Measurements from ENCODE around the gene PLEKHA5.
"Not testable (repeated sequence)": the region's sequence is repeated elsewhere in the genome, so short reads cannot be mapped to it uniquely, and the experiment has no call there.

The PLEKHA5 gene

GRCh38 chr12:19298836-19299605 is 169.5 kb downstream of the PLEKHA5 start:
- H3K4me1 Mint-ChIP-seq, result no peaks in the 10 kb centered on the region
- no peak for DNase-seq (ENCODE audit: low spot score in 2 of 2)
- no peak overlapping the region for H3K4me3 Mint-ChIP-seq
- no peaks in the 10 kb centered on the region for H3K9me3 Mint-ChIP-seq
- peaks cover 1% of the 10 kb centered on the region for H3K27me3 Mint-ChIP-seq
- ATAC-seq (ENCODE audit: low read depth), result no peak
- H3K27ac Mint-ChIP-seq, result no peak overlapping the region
- H3K36me3 Mint-ChIP-seq, result no peaks in the 10 kb centered on the region

- peaks cover 1% of the 10 kb centered on the region for H3K27me3 Mint-ChIP-seq
- H3K4me1 Mint-ChIP-seq, result no peaks in the 10 kb centered on the region
- no peaks in the 10 kb centered on the region for H3K9me3 Mint-ChIP-seq
- ATAC-seq (ENCODE audit: low read depth) (no peak), DNase-seq (ENCODE audit: low spot score in 2 of 2) (no peak)
- no peaks in the 10 kb centered on the region for H3K36me3 Mint-ChIP-seq
- no peak overlapping the region for H3K4me3 Mint-ChIP-seq
- no peak overlapping the region for H3K27ac Mint-ChIP-seq
Observed at GRCh38 chr12:19299765-19300164, 170.2 kb downstream of the PLEKHA5 start.

GRCh38 chr12:19301223-19301622 is 171.7 kb downstream of the PLEKHA5 start:
- Mint-ChIP-seq H3K27me3 (peaks cover 1% of the 10 kb centered on the region), H3K4me3 (no peak overlapping the region), H3K9me3 (no peaks in the 10 kb centered on the region), H3K4me1 (no peaks in the 10 kb centered on the region), H3K36me3 (no peaks in the 10 kb centered on the region), H3K27ac (no peak overlapping the region)
- no peak for DNase-seq (ENCODE audit: low spot score in 2 of 2)
- no peak for ATAC-seq (ENCODE audit: low read depth)

- Mint-ChIP-seq H3K27ac (no peak overlapping the region), H3K4me1 (no peaks in the 10 kb centered on the region), H3K9me3 (no peaks in the 10 kb centered on the region), H3K36me3 (no peaks in the 10 kb centered on the region), H3K4me3 (no peak overlapping the region), H3K27me3 (peaks cover 3% of the 10 kb centered on the region)
- DNase-seq (ENCODE audit: low spot score in 2 of 2), result no peak
- ATAC-seq (ENCODE audit: low read depth), result no peak
Observed at GRCh38 chr12:19301688-19302087, 172.2 kb downstream of the PLEKHA5 start.

- Mint-ChIP-seq H3K4me3 (no peak overlapping the region), H3K9me3 (no peaks in the 10 kb centered on the region), H3K27me3 (peaks cover 1% of the 10 kb centered on the region), H3K36me3 (no peaks in the 10 kb centered on the region), H3K4me1 (no peaks in the 10 kb centered on the region), H3K27ac (no peak overlapping the region)
- ATAC-seq (ENCODE audit: low read depth) (no peak), DNase-seq (ENCODE audit: low spot score in 2 of 2) (no peak)
Observed at GRCh38 chr12:19302100-19302640, 172.6 kb downstream of the PLEKHA5 start.

- no peaks in the 10 kb centered on the region for H3K9me3 Mint-ChIP-seq
- H3K27me3 Mint-ChIP-seq, result peaks cover 1% of the 10 kb centered on the region
- DNase-seq (ENCODE audit: low spot score in 2 of 2), result no peak
- H3K4me1 Mint-ChIP-seq, result no peaks in the 10 kb centered on the region
- no peak for ATAC-seq (ENCODE audit: low read depth)
- no peaks in the 10 kb centered on the region for H3K36me3 Mint-ChIP-seq
- no peak overlapping the region for H3K27ac Mint-ChIP-seq
- no peak overlapping the region for H3K4me3 Mint-ChIP-seq
Observed at GRCh38 chr12:19303496-19303895, 174.0 kb downstream of the PLEKHA5 start.

GRCh38 chr12:19304149-19304750 is 174.7 kb downstream of the PLEKHA5 start:
- no peaks in the 10 kb centered on the region for H3K36me3 Mint-ChIP-seq
- no peaks in the 10 kb centered on the region for H3K4me1 Mint-ChIP-seq
- DNase-seq (ENCODE audit: low spot score in 2 of 2) (no peak), ATAC-seq (ENCODE audit: low read depth) (no peak)
- no peaks in the 10 kb centered on the region for H3K9me3 Mint-ChIP-seq
- no peak overlapping the region for H3K4me3 Mint-ChIP-seq
- no peak overlapping the region for H3K27ac Mint-ChIP-seq
- peaks cover 1% of the 10 kb centered on the region for H3K27me3 Mint-ChIP-seq

GRCh38 chr12:19305621-19306020 is 176.1 kb downstream of the PLEKHA5 start:
- not testable (repeated sequence) for DNase-seq (ENCODE audit: low spot score in 2 of 2); H3K36me3 Mint-ChIP-seq; H3K9me3 Mint-ChIP-seq; ATAC-seq (ENCODE audit: low read depth); H3K27me3 Mint-ChIP-seq; H3K27ac Mint-ChIP-seq; H3K4me1 Mint-ChIP-seq; H3K4me3 Mint-ChIP-seq

- Mint-ChIP-seq H3K4me3 (no peak overlapping the region), H3K4me1 (no peaks in the 10 kb centered on the region), H3K9me3 (no peaks in the 10 kb centered on the region), H3K27me3 (peaks cover 1% of the 10 kb centered on the region), H3K36me3 (no peaks in the 10 kb centered on the region), H3K27ac (no peak overlapping the region)
- ATAC-seq (ENCODE audit: low read depth) (no peak), DNase-seq (ENCODE audit: low spot score in 2 of 2) (no peak)
Observed at GRCh38 chr12:19306366-19306765, 176.8 kb downstream of the PLEKHA5 start.

- Mint-ChIP-seq H3K27ac (no peak overlapping the region), H3K4me1 (no peaks in the 10 kb centered on the region), H3K36me3 (no peaks in the 10 kb centered on the region), H3K4me3 (no peak overlapping the region), H3K9me3 (no peaks in the 10 kb centered on the region), H3K27me3 (peaks cover 1% of the 10 kb centered on the region)
- ATAC-seq (ENCODE audit: low read depth) (no peak), DNase-seq (ENCODE audit: low spot score in 2 of 2) (no peak)
Observed at GRCh38 chr12:19307451-19307850, 177.9 kb downstream of the PLEKHA5 start.

- ATAC-seq (ENCODE audit: low read depth), result no peak
- H3K27ac Mint-ChIP-seq, result no peak overlapping the region
- H3K4me3 Mint-ChIP-seq, result no peak overlapping the region
- no peaks in the 10 kb centered on the region for H3K9me3 Mint-ChIP-seq
- DNase-seq (ENCODE audit: low spot score in 2 of 2), result no peak
- H3K4me1 Mint-ChIP-seq, result no peaks in the 10 kb centered on the region
- no peaks in the 10 kb centered on the region for H3K36me3 Mint-ChIP-seq
- peaks cover 1% of the 10 kb centered on the region for H3K27me3 Mint-ChIP-seq
Observed at GRCh38 chr12:19311165-19311564, 181.6 kb downstream of the PLEKHA5 start.

GRCh38 chr12:19312637-19313036 is 183.1 kb downstream of the PLEKHA5 start:
- H3K27me3 Mint-ChIP-seq, result no peaks in the 10 kb centered on the region
- DNase-seq (ENCODE audit: low spot score in 2 of 2) (no peak), ATAC-seq (ENCODE audit: low read depth) (no peak)
- H3K9me3 Mint-ChIP-seq, result no peaks in the 10 kb centered on the region
- H3K4me3 Mint-ChIP-seq, result no peak overlapping the region
- no peaks in the 10 kb centered on the region for H3K4me1 Mint-ChIP-seq
- H3K36me3 Mint-ChIP-seq, result no peaks in the 10 kb centered on the region
- no peak overlapping the region for H3K27ac Mint-ChIP-seq

GRCh38 chr12:19316425-19316824 is 186.9 kb downstream of the PLEKHA5 start:
- no peak overlapping the region for H3K27ac Mint-ChIP-seq
- H3K36me3 Mint-ChIP-seq, result no peaks in the 10 kb centered on the region
- no peaks in the 10 kb centered on the region for H3K27me3 Mint-ChIP-seq
- H3K9me3 Mint-ChIP-seq, result no peaks in the 10 kb centered on the region
- no peak overlapping the region for H3K4me3 Mint-ChIP-seq
- ATAC-seq (ENCODE audit: low read depth) (no peak), DNase-seq (ENCODE audit: low spot score in 2 of 2) (no peak)
- H3K4me1 Mint-ChIP-seq, result no peaks in the 10 kb centered on the region

- no peak for ATAC-seq (ENCODE audit: low read depth)
- no peaks in the 10 kb centered on the region for H3K27me3 Mint-ChIP-seq
- no peak overlapping the region for H3K27ac Mint-ChIP-seq
- no peak overlapping the region for H3K4me3 Mint-ChIP-seq
- DNase-seq (ENCODE audit: low spot score in 2 of 2), result no peak
- no peaks in the 10 kb centered on the region for H3K4me1 Mint-ChIP-seq
- H3K36me3 Mint-ChIP-seq, result no peaks in the 10 kb centered on the region
- peaks cover 2% of the 10 kb centered on the region for H3K9me3 Mint-ChIP-seq
Observed at GRCh38 chr12:19322376-19322775, 192.8 kb downstream of the PLEKHA5 start.

GRCh38 chr12:19323805-19324204 is 194.3 kb downstream of the PLEKHA5 start:
- Mint-ChIP-seq H3K4me3 (no peak overlapping the region), H3K27me3 (no peaks in the 10 kb centered on the region), H3K4me1 (no peaks in the 10 kb centered on the region), H3K36me3 (no peaks in the 10 kb centered on the region), H3K27ac (no peak overlapping the region), H3K9me3 (peaks cover 2% of the 10 kb centered on the region)
- no peak for DNase-seq (ENCODE audit: low spot score in 2 of 2)
- ATAC-seq (ENCODE audit: low read depth), result no peak

Data from memory B cell (primary cell).